Measurements from ENCODE around the gene TMEM175. TPM values are rescaled to one million over a fixed set of nuclear protein-coding genes. Genes with fewer than 3 reads are reported as not detected.
A peak's percentile ranks its signal among the peaks of the same experiment; 100 is the strongest.

The TMEM175 gene
- total RNA-seq (2014; rRNA removed; shearing (Covaris generic)): 7.0 and 21.4 TPM in 2 replicates

- peak; percentile 91 for DNase-seq (ENCODE audit: low spot score)
- in situ Hi-C loops (cut with HindIII; ENCODE audit: low sequenced_read_pairs): loop anchor here (5.0 kb wide), 1 partner anchor 40 kb away; the partner anchor contains the start of gene DGKQ
Measured at GRCh38 chr4:931960-932712, at the start of gene TMEM175, which contains the start of gene GAK. Gene TMEM175 (plus strand): TSS chr4:932460. CDS start chr4:947740, 15,280 bp downstream. Gene GAK (minus strand): TSS chr4:932316. CDS start chr4:932187, 129 bp downstream.

GRCh38 chr4:882646-883045 lies 49.6 kb upstream of the TMEM175 start:
- in situ Hi-C loops (cut with HindIII; ENCODE audit: low sequenced_read_pairs): no loop called here
- DNase-seq (ENCODE audit: low spot score): no peak

- DNase-seq (ENCODE audit: low spot score): no peak
- in situ Hi-C loops (cut with HindIII; ENCODE audit: low sequenced_read_pairs): no loop called here
Measured at GRCh38 chr4:883377-884095, 48.7 kb upstream of the TMEM175 start.

- DNase-seq (ENCODE audit: low spot score): no peak
Measured at GRCh38 chr4:884259-884658, 48.0 kb upstream of the TMEM175 start.

GRCh38 chr4:884896-885295 lies 47.4 kb upstream of the TMEM175 start:
- no peak for DNase-seq (ENCODE audit: low spot score)
- in situ Hi-C loops (cut with HindIII; ENCODE audit: low sequenced_read_pairs): no loop called here

More at GRCh38 chr4:884259-884658, 48.0 kb upstream of the TMEM175 start:
- in situ Hi-C loops (cut with HindIII; ENCODE audit: low sequenced_read_pairs): no loop called here

GRCh38 chr4:885353-885752 lies 46.9 kb upstream of the TMEM175 start:
- in situ Hi-C loops (cut with HindIII; ENCODE audit: low sequenced_read_pairs): no loop called here
- no peak for DNase-seq (ENCODE audit: low spot score)

GRCh38 chr4:886244-886643 lies 46.0 kb upstream of the TMEM175 start:
- in situ Hi-C loops (cut with HindIII; ENCODE audit: low sequenced_read_pairs): no loop called here
- no peak for DNase-seq (ENCODE audit: low spot score)

GRCh38 chr4:887034-887763 lies 45.1 kb upstream of the TMEM175 start:
- no peak for DNase-seq (ENCODE audit: low spot score)
- in situ Hi-C loops (cut with HindIII; ENCODE audit: low sequenced_read_pairs): no loop called here

- in situ Hi-C loops (cut with HindIII; ENCODE audit: low sequenced_read_pairs): no loop called here
- DNase-seq (ENCODE audit: low spot score): no peak
Measured at GRCh38 chr4:888029-888428, 44.2 kb upstream of the TMEM175 start.

GRCh38 chr4:889516-889915 lies 42.7 kb upstream of the TMEM175 start:
- in situ Hi-C loops (cut with HindIII; ENCODE audit: low sequenced_read_pairs): no loop called here
- no peak for DNase-seq (ENCODE audit: low spot score)

GRCh38 chr4:890036-890695 lies 42.1 kb upstream of the TMEM175 start:
- in situ Hi-C loops (cut with HindIII; ENCODE audit: low sequenced_read_pairs): loop anchor here (10.0 kb wide), 1 partner anchor 55 kb away; no protein-coding TSS in a partner anchor
- DNase-seq (ENCODE audit: low spot score): no peak

- no peak for DNase-seq (ENCODE audit: low spot score)
- in situ Hi-C loops (cut with HindIII; ENCODE audit: low sequenced_read_pairs): loop anchor here (10.0 kb wide), 1 partner anchor 57 kb away; no protein-coding TSS in a partner anchor
Measured at GRCh38 chr4:891747-892146, 40.5 kb upstream of the TMEM175 start.

- in situ Hi-C loops (cut with HindIII; ENCODE audit: low sequenced_read_pairs): loop anchor here (10.0 kb wide), 1 partner anchor 58 kb away; no protein-coding TSS in a partner anchor
- DNase-seq (ENCODE audit: low spot score): no peak
Measured at GRCh38 chr4:892780-893179, 39.5 kb upstream of the TMEM175 start.

- in situ Hi-C loops (cut with HindIII; ENCODE audit: low sequenced_read_pairs): loop anchor here (10.0 kb wide), 1 partner anchor 59 kb away; no protein-coding TSS in a partner anchor
Measured at GRCh38 chr4:893276-893994, 38.8 kb upstream of the TMEM175 start.

GRCh38 chr4:893995-894705 lies 38.1 kb upstream of the TMEM175 start:
- in situ Hi-C loops (cut with HindIII; ENCODE audit: low sequenced_read_pairs): loop anchor here (10.0 kb wide), 1 partner anchor 59 kb away; no protein-coding TSS in a partner anchor
- no peak for DNase-seq (ENCODE audit: low spot score)

More at GRCh38 chr4:893276-893994, 38.8 kb upstream of the TMEM175 start:
- no peak for DNase-seq (ENCODE audit: low spot score)

- DNase-seq (ENCODE audit: low spot score): no peak
- in situ Hi-C loops (cut with HindIII; ENCODE audit: low sequenced_read_pairs): loop anchor here (10.0 kb wide), 1 partner anchor 61 kb away; no protein-coding TSS in a partner anchor
Measured at GRCh38 chr4:895596-895995, 36.7 kb upstream of the TMEM175 start.

- no peak for DNase-seq (ENCODE audit: low spot score)
Measured at GRCh38 chr4:896216-896615, 36.0 kb upstream of the TMEM175 start.

More at GRCh38 chr4:896216-896615, 36.0 kb upstream of the TMEM175 start:
- in situ Hi-C loops (cut with HindIII; ENCODE audit: low sequenced_read_pairs): loop anchor here (10.0 kb wide), 1 partner anchor 61 kb away; no protein-coding TSS in a partner anchor
